H1 (cell line): ENCODE data around the gene FERMT2. TPM values are rescaled to one million over a fixed set of nuclear protein-coding genes. Genes with fewer than 3 reads are reported as not detected.

Experiments used
- CTCF ChIA-PET: fragments of 300-600 bp; sonication (Branson Sonifier 250); formaldehyde crosslinking; loops from one replicate; lab custom pipeline; 2021; ENCODE audit not compliant: partially characterized antibody; lab: Charles Lee
- POLR2A ChIA-PET: fragments of 300-600 bp; sonication (Branson Sonifier 250); formaldehyde crosslinking; loops from one replicate; lab custom pipeline; 2021; ENCODE audit warnings: inconsistent platforms; ENCODE audit not compliant: partially characterized antibody; lab: Charles Lee
- DNase-seq, 2 experiments: peaks; one replicate each; pipeline versions ENCODE4 v3.0.0 to v3.0.0-alpha.2; 2010 to 2022; ENCODE audit warnings: low spot score in 2 of 2, low read depth in 1 of 2, mixed read lengths in 1 of 2
- FAIRE-seq: peaks from 2 replicates; lab custom pipeline; 2011; peaks lifted over from hg19 to GRCh38; lab: Jason Lieb, UNC
- H2AFZ ChIP-seq: 2 replicates; pipeline ENCODE4 v1.8.1; 2012; ENCODE audit warnings: low read length, inconsistent platforms
- H2AK5ac ChIP-seq: 2 replicates; pipeline ENCODE4 v1.6.1; 2013; ENCODE audit warnings: low read depth, low read length
- H2BK120ac ChIP-seq: replicated peaks from 2 replicates; pipeline ENCODE3; 2013; ENCODE audit warnings: low read depth, low read length, inconsistent platforms
- H2BK12ac ChIP-seq: 2 replicates; pipeline ENCODE4 v1.6.1; 2013; ENCODE audit warnings: low read depth, low read length
- H2BK15ac ChIP-seq: 2 replicates; pipeline ENCODE4 v1.6.1; 2013; ENCODE audit warnings: low read length
- H2BK20ac ChIP-seq: 2 replicates; pipeline ENCODE4 v1.6.1; 2013; ENCODE audit warnings: low read length
- H2BK5ac ChIP-seq: 2 replicates; pipeline ENCODE4 v1.6.1; 2013; ENCODE audit warnings: low read depth, low read length
- H3K14ac ChIP-seq: 2 replicates; pipeline ENCODE4 v1.6.1; 2013; ENCODE audit warnings: inconsistent platforms; ENCODE audit not compliant: insufficient read length
- H3K18ac ChIP-seq: 2 replicates; pipeline ENCODE4 v1.6.1; 2013; ENCODE audit warnings: low read length; ENCODE audit errors: extremely low read depth
- H3K23ac ChIP-seq: 2 replicates; pipeline ENCODE4 v1.6.1; 2013; ENCODE audit warnings: inconsistent platforms; ENCODE audit not compliant: insufficient read length
- H3K23me2 ChIP-seq: 2 replicates; pipeline ENCODE4 v1.6.1; 2013; ENCODE audit warnings: low read depth, low read length
- H3K27ac ChIP-seq: 2 replicates; pipeline ENCODE4 v1.6.1; 2011; ENCODE audit warnings: low read depth, low read length, inconsistent platforms
- H3K27me3 ChIP-seq, 4 experiments: replicated peaks in 1 of 4; 1 replicate in 1 of 4; 2 replicates in 3 of 4; pipeline versions ENCODE4 v1.6.1 to v1.8.1; 2011 to 2013; ENCODE audit warnings: low read length in 3 of 4, mild to moderate bottlenecking in 3 of 4, inconsistent platforms in 2 of 4, mixed read lengths in 2 of 4, moderate library complexity in 1 of 4; ENCODE audit not compliant: control insufficient read depth in 3 of 4, insufficient read depth in 3 of 4; ENCODE audit errors: extremely low read depth in 1 of 4
- H3K36me3 ChIP-seq, 4 experiments: 2 replicates each; pipeline versions ENCODE4 v1.6.1 to v1.8.1; 2011 to 2013; ENCODE audit warnings: mild to moderate bottlenecking in 4 of 4, low read length in 3 of 4, moderate library complexity in 2 of 4, control low read depth in 1 of 4, inconsistent platforms in 1 of 4; ENCODE audit not compliant: insufficient read depth in 4 of 4, control insufficient read depth in 2 of 4
- H3K4ac ChIP-seq: replicated peaks from 2 replicates; pipeline ENCODE3; 2013; ENCODE audit warnings: low read length, low read depth, mixed read lengths, inconsistent platforms; ENCODE audit not compliant: insufficient read length
- H3K4me1 ChIP-seq, 4 experiments: replicated peaks in 1 of 4; 1 replicate in 1 of 4; 2 replicates in 3 of 4; pipeline versions ENCODE4 v1.6.1 to v1.8.1; 2011 to 2013; ENCODE audit warnings: low read length in 3 of 4, inconsistent platforms in 2 of 4, mixed read lengths in 1 of 4; ENCODE audit not compliant: insufficient read depth in 4 of 4, control insufficient read depth in 3 of 4
- H3K4me2 ChIP-seq, 2 experiments: 2 replicates each; pipeline versions ENCODE4 v1.6.1 to v1.8.1; 2011 to 2013; ENCODE audit warnings: low read depth in 2 of 2, low read length in 2 of 2, control low read depth in 1 of 2, inconsistent platforms in 1 of 2, mild to moderate bottlenecking in 1 of 2; ENCODE audit not compliant: insufficient read depth in 1 of 2
- H3K4me3 ChIP-seq, 4 experiments: fragments of 200-600, 300-600 bp in 1 of 4; sonication (generic), shearing (Covaris generic), sonication (Bioruptor Twin) in 1 of 4; 2 replicates each; pipeline versions ENCODE4 v1.5.1 to v1.8.1; 2011 to 2016; ENCODE audit warnings: low read length in 4 of 4, low read depth in 3 of 4, control low read depth in 2 of 4, inconsistent platforms in 2 of 4, mild to moderate bottlenecking in 2 of 4, mixed read lengths in 1 of 4, moderate library complexity in 1 of 4; ENCODE audit not compliant: insufficient read depth in 2 of 4; ENCODE audit errors: extremely low read depth in 1 of 4
- H3K56ac ChIP-seq: replicated peaks from 2 replicates; pipeline ENCODE3; 2013; ENCODE audit warnings: low read depth, mild to moderate bottlenecking, mixed read lengths, low read length, inconsistent platforms; ENCODE audit not compliant: insufficient read length
- H3K79me1 ChIP-seq: 2 replicates; pipeline ENCODE4 v1.6.1; 2013; ENCODE audit warnings: low read depth, low read length, control low read depth
- H3K79me2 ChIP-seq, 2 experiments: 2 replicates each; pipeline versions ENCODE4 v1.6.1 to v1.8.1; 2012 to 2013; ENCODE audit warnings: low read length in 2 of 2, mild to moderate bottlenecking in 2 of 2, inconsistent platforms in 1 of 2; ENCODE audit not compliant: insufficient read depth in 2 of 2, control insufficient read depth in 1 of 2
- H3K9ac ChIP-seq, 4 experiments: replicated peaks in 1 of 4; 1 replicate in 1 of 4; 2 replicates in 3 of 4; pipeline versions ENCODE4 v1.6.1 to v1.8.1; 2011 to 2013; ENCODE audit warnings: low read depth in 3 of 4, low read length in 3 of 4, control low read depth in 2 of 4, mild to moderate bottlenecking in 2 of 4, moderate library complexity in 2 of 4, inconsistent platforms in 1 of 4; ENCODE audit errors: extremely low read depth in 1 of 4
- H3K9me3 ChIP-seq, 2 experiments: 2 replicates each; pipeline versions ENCODE4 v1.6.1 to v1.8.1; 2012 to 2013; ENCODE audit warnings: mild to moderate bottlenecking in 2 of 2, moderate library complexity in 2 of 2, control low read depth in 1 of 2, inconsistent platforms in 1 of 2, low read depth in 1 of 2, low read length in 1 of 2, mixed read lengths in 1 of 2; ENCODE audit not compliant: insufficient read depth in 2 of 2
- H4K20me1 ChIP-seq, 2 experiments: replicated peaks in 1 of 2; 2 replicates each; pipeline versions ENCODE3 to v1.8.1; 2011 to 2013; ENCODE audit warnings: inconsistent platforms in 2 of 2, low read length in 2 of 2, mild to moderate bottlenecking in 1 of 2; ENCODE audit not compliant: insufficient read depth in 2 of 2, control insufficient read depth in 1 of 2
- H4K5ac ChIP-seq: 2 replicates; pipeline ENCODE4 v1.6.1; 2013; ENCODE audit warnings: low read length, low read depth, mixed read lengths, inconsistent platforms; ENCODE audit not compliant: insufficient read length
- H4K8ac ChIP-seq: 2 replicates; pipeline ENCODE4 v1.8.0; 2013; ENCODE audit warnings: mild to moderate bottlenecking, moderate library complexity, low read length, inconsistent platforms; ENCODE audit not compliant: insufficient read depth; ENCODE audit errors: extremely low read depth
- H4K91ac ChIP-seq: replicated peaks from 2 replicates; pipeline ENCODE3; 2013; ENCODE audit warnings: low read length, mixed read lengths, inconsistent platforms; ENCODE audit not compliant: insufficient read length
- ASH2L ChIP-seq: fragments of 200-600, 300-600 bp; sonication (generic); IDR thresholded peaks from one replicate; pipeline ENCODE4 v1.7.1; 2017; ENCODE audit warnings: low read length
- CEBPB ChIP-seq: IDR thresholded peaks from 2 replicates; pipeline ENCODE4 v1.6.1; 2012; ENCODE audit warnings: low read depth, low read length
- CTCF ChIP-seq, 3 experiments: IDR thresholded peaks; 1 replicate in 2 of 3; 2 replicates in 1 of 3; pipeline versions ENCODE4 v1.5.1 to v1.6.1; 2011; ENCODE audit warnings: low read length in 3 of 3, mild to moderate bottlenecking in 3 of 3, inconsistent platforms in 2 of 3, low read depth in 1 of 3, moderate library complexity in 1 of 3; ENCODE audit not compliant: insufficient read depth in 1 of 3; ENCODE audit errors: control extremely low read depth in 1 of 3
- HDAC2 ChIP-seq, 2 experiments: fragments of 300-600 bp in 1 of 2; sonication (generic) in 1 of 2; IDR thresholded peaks; 2 replicates each; pipeline ENCODE4 v1.6.1; 2011 to 2012; ENCODE audit warnings: low read depth in 2 of 2, low read length in 2 of 2, mild to moderate bottlenecking in 2 of 2, moderate library complexity in 2 of 2, borderline replicate concordance in 1 of 2, inconsistent platforms in 1 of 2
- JUN ChIP-seq: IDR thresholded peaks from 2 replicates; pipeline ENCODE4 v1.6.1; 2011; ENCODE audit warnings: low read depth, mild to moderate bottlenecking, improper control_type of control experiment, low read length
- MAFK ChIP-seq: IDR thresholded peaks from 2 replicates; pipeline ENCODE4 v1.6.1; 2012; ENCODE audit warnings: low read depth, mild to moderate bottlenecking, improper control_type of control experiment, low read length
- NANOG ChIP-seq: IDR thresholded peaks from 2 replicates; pipeline ENCODE4 v1.6.1; 2011; ENCODE audit warnings: low read length, low read depth, mild to moderate bottlenecking, inconsistent platforms; ENCODE audit not compliant: insufficient read depth, poor library complexity, severe bottlenecking
- POLR2A ChIP-seq, 2 experiments: IDR thresholded peaks; 1 replicate in 1 of 2; 2 replicates in 1 of 2; pipeline ENCODE4 v1.6.1; 2011; ENCODE audit warnings: low read depth in 2 of 2, low read length in 2 of 2, mild to moderate bottlenecking in 2 of 2; ENCODE audit errors: control extremely low read depth in 1 of 2
- RFX5 ChIP-seq: IDR thresholded peaks from 2 replicates; pipeline ENCODE4 v1.6.1; 2011; ENCODE audit warnings: low read depth, low read length, improper control_type of control experiment, borderline replicate concordance
- SAP30 ChIP-seq: fragments of 300-600 bp; sonication (generic); IDR thresholded peaks from 2 replicates; pipeline ENCODE4 v1.7.1; 2012; ENCODE audit warnings: low read length, moderate library complexity, mild to moderate bottlenecking, inconsistent platforms; ENCODE audit not compliant: insufficient read depth, insufficient replicate concordance
- SIX5 ChIP-seq: IDR thresholded peaks from 2 replicates; pipeline ENCODE4 v1.6.1; 2011; ENCODE audit warnings: mild to moderate bottlenecking, low read depth, low read length
- SP1 ChIP-seq: IDR thresholded peaks from 2 replicates; pipeline ENCODE4 v1.6.1; 2011; ENCODE audit warnings: low read depth, low read length
- SP2 ChIP-seq: IDR thresholded peaks from 2 replicates; pipeline ENCODE4 v1.6.1; 2012; ENCODE audit warnings: mild to moderate bottlenecking, low read length, inconsistent platforms
- WGBS, 2 experiments: shearing (Covaris generic) in 1 of 2; methylation state at CpG; one replicate each; pipeline versions ENCODE4 v1.1.6 to v1.1.7; 2013 to 2015; ENCODE audit warnings: low lambda C conversion rate in 2 of 2, mixed read lengths in 2 of 2, inconsistent platforms in 1 of 2, low coverage in 1 of 2, missing lambda C conversion rate in 1 of 2; ENCODE audit not compliant: insufficient replicate concordance in 2 of 2, insufficient coverage in 1 of 2, insufficient read length in 1 of 2; ENCODE audit errors: extremely low coverage in 1 of 2, missing lambda C conversion rate in 1 of 2; 5-methylcytosine and 5-hydroxymethylcytosine counted together
- polyA plus RNA-seq, 7 experiments: library from polyadenylated mRNA; depleted of rRNA in 3 of 7; stranded (reverse) in 5 of 7; unstranded in 2 of 7; fragments of >200 nt in 5 of 7; fragments of 200-250 nt in 2 of 7; gene quantifications; 1 replicate in 5 of 7; 2 replicates in 1 of 7; 4 replicates in 1 of 7; pipeline versions ENCODE4 v1.2.1 to v1.2.3, GENCODE V29; 2011 to 2013; ENCODE audit warnings: missing spikeins in 2 of 7, mixed read lengths in 2 of 7
- total RNA-seq: library from RNA; stranded (reverse); fragmentation: NEBNext Ultra II Directional; extraction: Animal tissue kit (Norgen Biotek cat#: 25700); gene quantifications from 2 replicates; pipeline ENCODE4 v1.2.1, GENCODE V29; 2021

Gene FERMT2
- total and polyA plus RNA-seq, 2 of the 8 experiments (the other 6 are each of a cell fraction or from before 2014, with no cell fraction given), result 53.3 to 142 TPM

DNA sequence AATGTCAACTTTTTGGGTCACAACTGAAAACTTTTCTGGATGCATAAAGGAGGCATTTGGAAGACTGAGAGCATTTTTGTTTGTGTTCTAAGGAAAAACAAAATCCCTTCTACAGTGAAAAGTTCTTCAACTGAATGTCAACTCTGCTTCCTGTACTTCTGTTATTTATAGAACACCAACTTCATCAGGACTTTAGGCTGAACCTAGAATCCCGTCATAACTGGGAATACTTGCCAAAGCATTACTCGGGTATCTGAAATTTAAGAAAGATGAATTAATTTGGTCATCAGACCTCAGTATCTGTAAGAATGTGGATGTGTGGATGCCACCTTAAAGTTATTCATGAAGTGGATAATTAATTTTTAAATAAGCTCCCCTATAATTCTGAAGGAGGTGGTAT, 73.2 kb downstream of the FERMT2 start:
- Histone ChIP-seq H3K14ac (no peak overlapping the region), H3K56ac (no peak overlapping the region), H3K23ac (no peak overlapping the region), H3K9ac (no peak overlapping the region), H2BK5ac (no peak overlapping the region), H2AK5ac (no peak overlapping the region), H3K79me2 (peaks cover 0 to 2% of the 10 kb centered on the region in 2 experiments; a peak in 1 of 4 replicates), H3K4ac (no peak overlapping the region), H2BK15ac (no peak overlapping the region), H3K79me1 (no peaks in the 10 kb centered on the region), H2BK12ac (no peak overlapping the region), H3K9me3 (no peaks in the 10 kb centered on the region), H3K4me2 (no peak overlapping the region), H3K27ac (no peak overlapping the region), H3K23me2 (no peaks in the 10 kb centered on the region), H3K4me1 (peaks cover 0 to 17% (median 13%) of the 10 kb centered on the region in 4 experiments; a peak in 4 of 7 replicates), H4K5ac (no peak overlapping the region), H3K18ac (no peak overlapping the region), H4K8ac (no peak overlapping the region), H2AFZ (no peak overlapping the region), H3K4me3 (no peak overlapping the region), H2BK20ac (no peak overlapping the region), H4K20me1 (no peaks in the 10 kb centered on the region), H4K91ac (no peak overlapping the region), H2BK120ac (no peak overlapping the region), H3K36me3 (peaks cover 3 to 73% (median 10%) of the 10 kb centered on the region in 4 experiments; a peak in 6 of 8 replicates), H3K27me3 (no peaks in the 10 kb centered on the region)
- 84% methylated on average over 2 of the region's 2 CpGs; no CpG with 5 or more reads in 1 of the 2 experiments for WGBS, 2 experiments
- CTCF ChIA-PET, result no interaction called here
- no peak for DNase-seq
- FAIRE-seq, result no peak
- POLR2A ChIA-PET, result no interaction called here
- TF ChIP-seq JUN (no peak), CTCF (IDR thresholded peaks at IDR 0.05; ENCODE audit: control extremely low read depth in 1 of 3, insufficient read depth in 1 of 3, low read depth in 1 of 3, low read length in 3 of 3) (no peak), ASH2L (no peak), RFX5 (no peak), SAP30 (no peak), CEBPB (no peak), HDAC2 (IDR thresholded peaks at IDR 0.05; ENCODE audit: borderline replicate concordance in 1 of 2, low read depth in 2 of 2, low read length in 2 of 2) (no peak), SP2 (no peak), NANOG (no peak), SIX5 (no peak), SP1 (no peak), POLR2A (IDR thresholded peaks at IDR 0.05; ENCODE audit: control extremely low read depth in 1 of 2, low read depth in 2 of 2, low read length in 2 of 2) (no peak), MAFK (no peak)
